Measurements from ENCODE around the gene STOX2. TPM values are rescaled to one million over a fixed set of nuclear protein-coding genes. Genes with fewer than 3 reads are reported as not detected.

Gene STOX2
- total RNA-seq, 1 donor from 2014 or later: 1.1 TPM

DNA sequence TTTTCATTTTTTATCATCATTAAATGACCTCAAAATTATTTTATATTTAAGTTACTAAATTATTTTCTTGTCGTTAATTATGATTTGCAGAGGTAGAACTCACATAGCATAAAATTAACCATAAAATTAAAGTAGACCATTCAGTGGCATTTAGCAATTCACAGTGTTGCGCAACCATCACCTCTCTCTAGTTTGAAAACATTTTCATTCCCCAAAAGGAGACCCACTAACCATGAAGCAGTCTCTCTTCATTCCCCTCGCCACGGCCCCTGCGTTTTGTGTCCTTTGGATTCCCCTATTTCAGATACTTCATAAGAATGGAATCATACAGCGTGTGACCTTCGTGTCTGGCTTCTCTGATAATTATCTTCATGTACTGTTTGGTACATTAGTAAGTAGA, 157.7 kb downstream of the STOX2 start:
- DNase-seq (ENCODE audit: extremely low read depth, low read depth, low spot score): no peak

DNA sequence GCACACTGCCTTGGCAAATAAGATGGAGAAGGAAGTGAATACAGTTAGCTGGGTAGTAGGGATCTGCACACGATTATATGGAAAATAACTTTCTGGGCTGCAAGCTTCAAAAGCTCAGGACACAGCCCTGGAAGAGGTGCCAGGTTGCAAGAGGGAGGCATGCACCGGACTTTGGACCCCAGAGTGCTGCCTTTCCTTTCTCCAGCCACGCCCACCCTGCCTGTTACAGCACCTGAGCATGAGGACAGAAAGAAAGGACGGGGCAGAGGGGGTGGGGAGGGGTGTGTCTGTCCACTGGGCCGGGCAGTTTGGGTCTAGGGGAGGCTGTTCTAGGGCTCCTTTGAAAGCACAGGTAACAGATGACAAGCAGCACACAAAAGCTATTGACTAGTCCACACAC, 159.8 kb downstream of the STOX2 start:
- DNase-seq (ENCODE audit: extremely low read depth, low read depth, low spot score): no peak

DNA sequence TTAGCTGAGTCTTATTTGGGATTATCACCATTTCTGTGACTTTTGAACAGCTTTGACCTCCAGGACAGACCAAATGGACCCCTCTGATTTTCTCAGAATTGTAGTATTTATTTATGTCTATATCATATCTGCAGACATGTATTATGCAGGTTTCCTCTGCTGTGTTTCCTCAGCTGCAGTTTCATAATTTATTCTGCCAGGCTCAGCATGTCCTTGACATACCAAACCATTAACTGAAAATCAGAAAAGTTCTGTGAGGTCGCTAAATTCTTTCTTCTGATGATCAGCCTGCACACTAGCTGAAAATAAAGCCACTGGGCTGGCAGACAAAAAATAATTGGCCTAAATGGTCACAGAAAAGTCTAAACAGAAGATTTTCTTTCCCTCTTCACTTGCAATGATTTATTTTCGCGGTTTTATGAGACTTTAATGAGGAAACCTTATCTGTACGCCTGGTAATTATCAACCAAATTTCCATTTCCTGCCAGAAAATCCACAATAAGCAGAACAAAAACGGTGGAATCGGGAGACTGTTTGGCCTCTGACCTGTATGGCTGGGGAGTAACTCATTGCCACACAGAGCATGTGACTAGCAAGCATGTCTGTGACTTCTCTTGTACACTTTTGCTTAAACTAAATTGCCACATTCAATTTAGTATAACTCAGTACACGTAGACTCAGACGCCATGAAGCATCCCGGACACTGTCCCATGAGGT, 161.6 kb downstream of the STOX2 start:
- no peak for DNase-seq (ENCODE audit: extremely low read depth, low read depth, low spot score)

DNA sequence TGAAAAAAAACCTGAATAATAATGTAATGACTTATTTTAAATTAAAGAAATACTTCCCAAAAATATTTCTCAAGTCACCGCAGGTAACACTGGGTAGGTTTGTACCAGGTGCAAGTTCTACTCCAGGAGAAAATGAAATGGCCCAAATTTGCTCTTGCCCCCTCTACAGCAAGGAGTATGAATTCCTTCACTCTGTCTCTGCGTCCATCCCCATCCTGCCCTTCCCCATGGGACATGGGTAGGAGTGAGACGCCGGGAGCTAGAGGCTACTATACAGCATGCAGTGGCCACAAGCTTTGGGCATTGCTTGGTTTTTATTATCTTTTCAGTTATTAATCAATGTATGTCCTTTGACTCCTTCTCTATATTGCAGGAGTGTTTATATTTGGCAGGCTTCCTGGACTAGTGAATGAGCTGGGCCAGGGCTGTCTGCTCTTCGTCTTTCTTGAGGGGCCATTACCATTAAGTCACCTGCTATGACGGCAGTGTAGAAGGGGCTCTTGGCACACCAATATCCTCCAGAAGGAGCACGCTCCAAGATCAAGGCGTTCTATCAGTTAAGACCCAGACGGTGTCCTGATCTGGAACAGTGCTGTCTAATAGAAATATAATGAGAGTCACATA, 162.9 kb downstream of the STOX2 start:
- no peak for DNase-seq (ENCODE audit: extremely low read depth, low read depth, low spot score)

Other genes starting within 250 kb of the STOX2 start
- gene RWDD4, start 246.1 kb upstream of the STOX2 start, total RNA-seq: 15.6 and 16.8 TPM in 2 replicates
- 28.5 and 33.3 TPM in 2 replicates for gene TRAPPC11, start 246.0 kb upstream of the STOX2 start, total RNA-seq